Measurements from ENCODE around the gene NDST1. TPM values are rescaled to one million over a fixed set of nuclear protein-coding genes. Genes with fewer than 3 reads are reported as not detected.

NDST1 gene
- total RNA-seq, 4 donors from 2014 or later, result 10.9 to 86.0 (median 42.5) TPM

GRCh38 chr5:150529555-150529954 is 21.6 kb downstream of the NDST1 start:
- no peaks in the 10 kb centered on the region for H3K4me1 ChIP-seq
- H3K36me3 ChIP-seq, result no peaks in the 10 kb centered on the region
- no peaks in the 10 kb centered on the region for H3K9me3 ChIP-seq
- intact Hi-C loops (cut with DNase I; ENCODE audit: low total_unique reads), result no loop called here
- TF ChIP-seq, protein P1, sequence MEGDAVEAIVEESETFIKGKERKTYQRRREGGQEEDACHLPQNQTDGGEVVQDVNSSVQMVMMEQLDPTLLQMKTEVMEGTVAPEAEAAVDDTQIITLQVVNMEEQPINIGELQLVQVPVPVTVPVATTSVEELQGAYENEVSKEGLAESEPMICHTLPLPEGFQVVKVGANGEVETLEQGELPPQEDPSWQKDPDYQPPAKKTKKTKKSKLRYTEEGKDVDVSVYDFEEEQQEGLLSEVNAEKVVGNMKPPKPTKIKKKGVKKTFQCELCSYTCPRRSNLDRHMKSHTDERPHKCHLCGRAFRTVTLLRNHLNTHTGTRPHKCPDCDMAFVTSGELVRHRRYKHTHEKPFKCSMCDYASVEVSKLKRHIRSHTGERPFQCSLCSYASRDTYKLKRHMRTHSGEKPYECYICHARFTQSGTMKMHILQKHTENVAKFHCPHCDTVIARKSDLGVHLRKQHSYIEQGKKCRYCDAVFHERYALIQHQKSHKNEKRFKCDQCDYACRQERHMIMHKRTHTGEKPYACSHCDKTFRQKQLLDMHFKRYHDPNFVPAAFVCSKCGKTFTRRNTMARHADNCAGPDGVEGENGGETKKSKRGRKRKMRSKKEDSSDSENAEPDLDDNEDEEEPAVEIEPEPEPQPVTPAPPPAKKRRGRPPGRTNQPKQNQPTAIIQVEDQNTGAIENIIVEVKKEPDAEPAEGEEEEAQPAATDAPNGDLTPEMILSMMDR (IDR thresholded peaks at IDR 0.05), result no peak
- TF ChIP-seq POLR2A (IDR thresholded peaks at IDR 0.05), result no peak
- H3K27me3 ChIP-seq, result no peaks in the 10 kb centered on the region
- H3K4me3 ChIP-seq, result no peak overlapping the region
- DNase-seq, result no peak
- no peak overlapping the region for H3K27ac ChIP-seq

GRCh38 chr5:150530423-150530822 is 22.5 kb downstream of the NDST1 start:
- Histone ChIP-seq H3K4me1 (no peaks in the 10 kb centered on the region), H3K27me3 (no peaks in the 10 kb centered on the region), H3K36me3 (no peaks in the 10 kb centered on the region), H3K4me3 (no peak overlapping the region), H3K27ac (no peak overlapping the region), H3K9me3 (no peaks in the 10 kb centered on the region)
- no peak for TF ChIP-seq POLR2A (IDR thresholded peaks at IDR 0.05)
- TF ChIP-seq, protein P1 (IDR thresholded peaks at IDR 0.05), result no peak
- intact Hi-C loops (cut with DNase I; ENCODE audit: low total_unique reads), result no loop called here
- no peak for DNase-seq

DNA sequence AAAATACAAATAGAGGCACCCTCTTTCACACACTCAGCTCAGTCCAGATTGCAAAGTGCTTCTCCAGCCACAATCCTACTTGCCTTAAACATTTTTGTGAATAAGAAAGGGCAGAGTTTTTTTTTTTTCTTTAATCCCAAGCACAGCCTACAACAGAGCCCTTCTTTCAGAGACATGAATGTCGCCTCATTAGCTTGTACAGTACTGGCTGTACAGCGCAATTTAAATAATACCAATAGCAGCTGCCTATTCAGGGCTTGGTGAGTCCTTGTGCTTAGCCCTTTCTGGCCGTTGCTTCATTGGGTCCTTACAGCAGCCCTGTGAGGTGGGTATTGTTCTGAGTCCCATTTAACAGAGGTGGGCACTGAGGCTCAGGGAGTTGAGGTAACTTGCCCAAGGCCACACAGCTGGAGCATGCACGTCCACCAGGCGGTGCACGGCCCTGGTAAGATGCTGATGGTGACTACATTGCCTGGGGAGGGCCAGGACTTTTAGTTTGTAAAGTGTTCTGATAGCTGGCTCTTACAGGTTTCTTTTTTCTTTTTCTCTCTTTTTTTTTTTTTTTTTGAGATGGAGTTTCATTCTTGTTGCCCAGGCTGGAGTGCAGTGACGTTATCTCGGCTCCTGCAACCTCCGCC is 23.1 kb downstream of the NDST1 start:
- intact Hi-C loops (cut with DNase I; ENCODE audit: low total_unique reads), result no loop called here

GRCh38 chr5:150531686-150532085 is 23.8 kb downstream of the NDST1 start:
- Histone ChIP-seq H3K27ac (no peak overlapping the region), H3K36me3 (no peaks in the 10 kb centered on the region), H3K9me3 (no peaks in the 10 kb centered on the region), H3K4me1 (no peaks in the 10 kb centered on the region), H3K4me3 (no peak overlapping the region), H3K27me3 (no peaks in the 10 kb centered on the region)
- TF ChIP-seq POLR2A (IDR thresholded peaks at IDR 0.05), result no peak
- TF ChIP-seq, protein P1 (IDR thresholded peaks at IDR 0.05), result no peak
- intact Hi-C loops (cut with DNase I; ENCODE audit: low total_unique reads), result no loop called here
- DNase-seq, result no peak

More for the DNA sequence above, 23.1 kb downstream of the NDST1 start:
- no peaks in the 10 kb centered on the region for H3K36me3 ChIP-seq
- H3K27me3 ChIP-seq, result no peaks in the 10 kb centered on the region
- no peak overlapping the region for H3K4me3 ChIP-seq
- no peak for DNase-seq
- H3K9me3 ChIP-seq, result no peaks in the 10 kb centered on the region
- no peak for TF ChIP-seq POLR2A (IDR thresholded peaks at IDR 0.05)
- TF ChIP-seq, protein P1 (IDR thresholded peaks at IDR 0.05), result no peak
- H3K4me1 ChIP-seq, result no peaks in the 10 kb centered on the region
- no peak overlapping the region for H3K27ac ChIP-seq

- TF ChIP-seq, protein P1 (IDR thresholded peaks at IDR 0.05), result no peak
- TF ChIP-seq POLR2A (IDR thresholded peaks at IDR 0.05), result no peak
- no peaks in the 10 kb centered on the region for H3K4me1 ChIP-seq
- H3K9me3 ChIP-seq, result no peaks in the 10 kb centered on the region
- intact Hi-C loops (cut with DNase I; ENCODE audit: low total_unique reads), result no loop called here
- H3K27me3 ChIP-seq, result no peaks in the 10 kb centered on the region
- H3K36me3 ChIP-seq, result no peaks in the 10 kb centered on the region
- H3K27ac ChIP-seq, result no peak overlapping the region
- DNase-seq, result no peak
- H3K4me3 ChIP-seq, result no peak overlapping the region
These were observed 24.2 kb downstream of the NDST1 start for GRCh38 chr5:150532151-150532550.
